ENCODE data around the gene MATCAP1. TPM values are rescaled to one million over a fixed set of nuclear protein-coding genes. Genes with fewer than 3 reads are reported as not detected.

Gene MATCAP1
- total RNA-seq, 1 experiment from 2014 or later: 40.8 TPM

- ChIA-PET POLR2A (no interaction called here), CTCF (interaction anchor here (0.9 kb wide), 1 partner anchor 60 kb away, joined by 3 read pairs; no protein-coding TSS in a partner anchor)
- H3K36me3 Mint-ChIP-seq: peaks cover 49% of the 10 kb centered on the region
- no peak overlapping the region for H3K27ac Mint-ChIP-seq
- no peak for TF ChIP-seq ZNF281 (CRISPR knock-in tag; IDR thresholded peaks at IDR 0.05)
- TF ChIP-seq ZNF138 (CRISPR knock-in tag; conservative IDR thresholded peaks at IDR 0.05): no peak
- no peak for TF ChIP-seq TEAD4 (CRISPR knock-in tag; IDR thresholded peaks at IDR 0.05)
- no peak for TF ChIP-seq CREM (CRISPR knock-in tag; IDR thresholded peaks at IDR 0.05)
- TF ChIP-seq MYBL2 (CRISPR knock-in tag; IDR thresholded peaks at IDR 0.05): no peak
- no peak for TF ChIP-seq AFF4 (CRISPR knock-in tag; IDR thresholded peaks at IDR 0.05; ENCODE audit: borderline replicate concordance)
- no peak for TF ChIP-seq ZNF396 (CRISPR knock-in tag; IDR thresholded peaks at IDR 0.05; ENCODE audit: borderline replicate concordance)
- TF ChIP-seq AR (CRISPR knock-in tag; IDR thresholded peaks at IDR 0.05): no peak
- no peaks in the 10 kb centered on the region for H3K4me1 Mint-ChIP-seq
- H3K9me3 Mint-ChIP-seq: no peaks in the 10 kb centered on the region
- ATAC-seq: no peak
- no peak for DNase-seq (ENCODE audit: low spot score)
- H3K4me3 Mint-ChIP-seq: no peak overlapping the region
- H3K27me3 Mint-ChIP-seq (ENCODE audit: low read depth): no peaks in the 10 kb centered on the region
These were observed 46.2 kb downstream of the MATCAP1 start for GRCh38 chr16:67137605-67138004.

- CTCF ChIA-PET: interaction anchor here (0.9 to 1.8 kb wide), 5 partner anchors 22 to 169 kb away, joined by 3 to 7 read pairs (median 4); partner anchors contain the start of gene B3GNT9
- DNase-seq (ENCODE audit: low spot score) (no peak), ATAC-seq (no peak)
- Mint-ChIP-seq H3K4me3 (no peak overlapping the region), H3K9me3 (no peaks in the 10 kb centered on the region), H3K4me1 (no peaks in the 10 kb centered on the region), H3K27ac (no peak overlapping the region), H3K27me3 (ENCODE audit: low read depth) (no peaks in the 10 kb centered on the region), H3K36me3 (peaks cover 32% of the 10 kb centered on the region)
- POLR2A ChIA-PET: no interaction called here
- TF ChIP-seq E2F1 (CRISPR knock-in tag; IDR thresholded peaks at IDR 0.05): no peak
- TF ChIP-seq EMX1 (CRISPR knock-in tag; IDR thresholded peaks at IDR 0.05): no peak
- TF ChIP-seq FOXP4 (CRISPR knock-in tag; IDR thresholded peaks at IDR 0.05): no peak
- no peak for TF ChIP-seq E2F5 (CRISPR knock-in tag; IDR thresholded peaks at IDR 0.05)
- no peak for TF ChIP-seq HMGXB4 (CRISPR knock-in tag; IDR thresholded peaks at IDR 0.05)
- no peak for TF ChIP-seq FOXJ3 (CRISPR knock-in tag; IDR thresholded peaks at IDR 0.05; ENCODE audit: borderline replicate concordance)
- TF ChIP-seq MLX (CRISPR knock-in tag; IDR thresholded peaks at IDR 0.05): no peak
- TF ChIP-seq GTF2I (CRISPR knock-in tag; conservative IDR thresholded peaks at IDR 0.05): no peak
- TF ChIP-seq PRRX2 (CRISPR knock-in tag; IDR thresholded peaks at IDR 0.05): no peak
- TF ChIP-seq USF1 (CRISPR knock-in tag; IDR thresholded peaks at IDR 0.05): no peak
These were observed 54.3 kb downstream of the MATCAP1 start for GRCh38 chr16:67129422-67129821.

Data from WTC11 (cell line).